HG03439 (cell line): Measurements from ENCODE around the gene OST4.
A peak's percentile ranks its signal among the peaks of the same experiment; 100 is the strongest.
"Not testable (repeated sequence)": the region's sequence is repeated elsewhere in the genome, so short reads cannot be mapped to it uniquely, and the experiment has no call there.

Source experiments
- ATAC-seq: cut with Tn5 transposase; IDR thresholded peaks from one replicate; pipeline ENCODE4 v1.9.1; 2021; ENCODE audit warnings: mild to moderate bottlenecking, moderate library complexity; ENCODE audit not compliant: unreplicated experiment

Gene OST4

GRCh38 chr2:27071277-27071989 lies at the start of gene OST4:
Gene OST4, minus strand, starts transcription at chr2:27071654.
- ATAC-seq, result peak; percentile 89

GRCh38 chr2:27119330-27119670 lies 47.8 kb upstream of the OST4 start:
- ATAC-seq, result not testable (repeated sequence)

- no peak for ATAC-seq
Measured at GRCh38 chr2:27118525-27119329, 47.3 kb upstream of the OST4 start, which contains the start of gene CGREF1. Gene CGREF1, minus strand, starts transcription at chr2:27119128. Its CDS starts 14,762 bp downstream, at chr2:27104366.

- no peak for ATAC-seq
Measured at GRCh38 chr2:27117995-27118524, 46.6 kb upstream of the OST4 start.

- ATAC-seq, result no peak
Measured at GRCh38 chr2:27115519-27115918, 44.1 kb upstream of the OST4 start.

- ATAC-seq, result not testable (repeated sequence)
Measured at GRCh38 chr2:27111392-27112078, 40.1 kb upstream of the OST4 start.

GRCh38 chr2:27110603-27111352 lies 39.3 kb upstream of the OST4 start:
- not testable (repeated sequence) for ATAC-seq

GRCh38 chr2:27109083-27109482 lies 37.6 kb upstream of the OST4 start:
- ATAC-seq, result no peak

GRCh38 chr2:27108221-27108620 lies 36.8 kb upstream of the OST4 start:
- ATAC-seq, result no peak

GRCh38 chr2:27105981-27106380 lies 34.5 kb upstream of the OST4 start:
- no peak for ATAC-seq

- no peak for ATAC-seq
Measured at GRCh38 chr2:27102329-27102728, 30.9 kb upstream of the OST4 start.

GRCh38 chr2:27100036-27100435 lies 28.6 kb upstream of the OST4 start:
- no peak for ATAC-seq

- ATAC-seq, result no peak
Measured at GRCh38 chr2:27099334-27099955, 28.0 kb upstream of the OST4 start.

- ATAC-seq, result no peak
Measured at GRCh38 chr2:27097341-27097740, 25.9 kb upstream of the OST4 start.

- no peak for ATAC-seq
Measured at GRCh38 chr2:27096748-27097297, 25.4 kb upstream of the OST4 start.

GRCh38 chr2:27095745-27096651 lies 24.5 kb upstream of the OST4 start:
- ATAC-seq, result no peak

GRCh38 chr2:27095427-27095744 lies 23.9 kb upstream of the OST4 start:
- no peak for ATAC-seq

- no peak for ATAC-seq
Measured at GRCh38 chr2:27094353-27094984, 23.0 kb upstream of the OST4 start.
